ENCODE measurements around the gene PARD3.

The PARD3 gene

DNA sequence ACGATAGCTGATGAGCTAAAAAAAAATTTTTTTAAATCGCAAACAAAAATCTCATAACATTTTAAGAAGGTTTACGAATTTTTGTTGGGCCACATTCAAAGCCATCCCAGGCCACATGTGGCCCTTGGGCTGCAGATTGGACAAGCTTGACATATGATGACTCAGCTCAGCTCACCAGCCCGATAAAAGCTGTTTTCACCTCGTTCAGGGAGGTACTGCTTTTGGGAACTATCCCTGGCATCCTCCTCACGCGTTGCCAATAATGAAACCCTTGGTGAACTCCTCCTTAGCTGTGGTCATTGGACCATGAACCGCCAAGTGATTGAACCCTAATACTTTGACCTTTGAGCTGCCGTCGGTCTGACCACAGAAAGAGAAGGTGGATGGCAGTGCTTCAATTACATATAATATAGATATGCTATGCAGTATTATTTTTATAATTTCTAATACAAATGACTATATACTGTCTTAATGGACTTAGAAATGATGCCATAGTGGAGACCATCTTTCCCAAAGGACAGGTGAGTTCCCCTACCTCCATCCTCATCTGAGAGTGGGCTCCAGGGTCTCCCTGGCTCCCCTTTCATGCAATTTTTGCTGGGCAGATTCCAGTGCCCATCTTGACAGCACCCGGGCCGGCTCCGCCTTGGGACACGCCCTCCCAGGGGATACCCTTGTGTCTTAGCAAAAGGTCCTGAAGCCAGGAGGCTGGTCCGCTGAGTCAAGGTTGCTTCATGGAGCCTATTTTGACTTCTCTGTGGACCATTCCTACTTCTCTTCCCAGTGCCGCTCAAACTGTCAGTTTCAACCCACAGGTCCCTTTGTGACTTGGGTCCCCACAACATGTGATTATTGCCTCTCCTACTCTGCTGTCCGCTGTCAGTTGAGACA, 707.2 kb downstream of the PARD3 start:
- DNase-seq: no peak

DNA sequence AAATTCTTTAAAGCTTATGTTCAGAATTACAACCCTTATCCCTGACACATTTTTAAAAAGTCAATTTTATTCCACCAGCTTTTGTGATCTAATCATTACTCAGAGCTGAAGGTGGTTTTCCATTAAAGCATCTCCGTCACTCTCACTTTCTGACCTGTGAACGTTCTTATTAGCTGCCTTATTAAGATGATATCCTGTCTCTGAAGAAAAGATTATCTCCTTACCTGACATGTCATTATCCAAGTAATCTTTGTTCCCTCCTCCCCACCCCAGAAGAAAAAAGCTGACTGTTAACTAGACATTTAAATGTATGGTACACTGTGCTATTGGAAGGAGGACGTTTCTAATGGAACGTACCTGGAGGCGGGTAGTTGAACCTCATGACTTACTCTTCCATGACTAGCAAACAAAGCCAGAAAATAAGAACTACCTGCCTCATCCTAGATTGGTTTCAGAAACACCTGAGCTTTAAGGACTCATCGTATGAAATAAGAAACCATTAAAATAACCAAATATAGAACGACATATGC, 708.7 kb downstream of the PARD3 start:
- DNase-seq: no peak

DNA sequence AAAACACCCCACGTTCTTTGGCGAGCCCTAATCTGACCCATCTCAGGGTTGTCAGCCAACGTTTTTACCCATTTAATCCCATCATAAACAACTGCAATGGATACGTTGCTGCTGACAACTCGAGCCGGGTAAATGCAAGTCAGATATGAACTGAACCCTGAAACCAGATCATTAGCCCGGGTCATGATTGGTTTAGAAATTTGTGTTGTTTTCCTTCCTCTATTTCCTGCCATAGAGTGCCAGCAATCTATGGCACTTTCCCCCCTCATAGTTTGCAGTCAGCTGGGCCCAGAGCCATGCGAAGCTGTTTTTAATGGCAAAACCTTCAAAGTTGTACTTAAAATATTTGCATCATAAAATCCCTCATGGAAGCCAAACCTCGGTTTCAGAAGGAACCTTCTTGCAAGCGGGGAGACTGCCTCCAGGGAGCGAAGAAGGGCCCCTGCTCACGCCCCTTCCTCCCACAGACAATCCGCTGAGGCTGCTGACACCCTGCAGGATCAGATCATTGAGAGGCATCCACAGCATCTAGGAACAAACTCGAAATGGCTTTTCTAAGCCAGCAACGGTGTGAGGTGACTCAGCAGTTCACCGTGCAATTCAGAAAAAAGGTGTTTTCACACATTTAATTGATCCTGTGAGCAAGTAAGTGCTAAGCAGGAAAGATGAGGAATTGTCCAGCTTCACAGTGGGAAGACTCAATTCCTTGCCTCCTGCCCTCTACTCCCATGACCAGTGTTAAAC, 710.1 kb downstream of the PARD3 start:
- DNase-seq: no peak

DNA sequence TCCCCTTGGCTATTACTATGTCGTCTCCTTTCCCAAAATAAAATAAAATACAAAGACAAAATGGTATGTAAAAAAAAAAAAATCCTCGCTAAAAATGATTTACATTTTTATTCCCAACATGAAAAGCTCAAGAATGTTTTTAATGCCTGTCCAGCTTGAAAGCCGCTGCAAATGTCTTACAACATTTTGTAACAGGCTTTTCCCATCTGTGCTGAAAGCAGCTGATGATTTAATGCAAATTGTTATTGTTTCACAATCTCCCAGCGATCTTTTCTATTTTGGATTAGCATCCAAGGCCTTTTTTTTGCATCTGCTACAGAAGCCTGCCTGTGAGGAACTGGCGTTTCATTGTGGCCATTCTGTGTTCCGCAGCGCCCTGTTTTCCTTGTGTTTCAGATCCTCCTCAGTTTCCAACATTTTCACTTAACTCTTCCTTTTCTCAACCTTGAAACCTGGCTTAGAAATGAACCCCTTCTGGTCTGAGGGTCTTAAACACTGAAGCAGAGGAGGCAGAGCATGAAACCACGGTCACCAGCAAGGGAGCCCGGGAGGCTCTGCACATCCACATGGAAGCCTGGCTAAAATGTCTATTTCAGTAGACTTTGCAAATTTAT, 712.1 kb downstream of the PARD3 start:
- DNase-seq: no peak

DNA sequence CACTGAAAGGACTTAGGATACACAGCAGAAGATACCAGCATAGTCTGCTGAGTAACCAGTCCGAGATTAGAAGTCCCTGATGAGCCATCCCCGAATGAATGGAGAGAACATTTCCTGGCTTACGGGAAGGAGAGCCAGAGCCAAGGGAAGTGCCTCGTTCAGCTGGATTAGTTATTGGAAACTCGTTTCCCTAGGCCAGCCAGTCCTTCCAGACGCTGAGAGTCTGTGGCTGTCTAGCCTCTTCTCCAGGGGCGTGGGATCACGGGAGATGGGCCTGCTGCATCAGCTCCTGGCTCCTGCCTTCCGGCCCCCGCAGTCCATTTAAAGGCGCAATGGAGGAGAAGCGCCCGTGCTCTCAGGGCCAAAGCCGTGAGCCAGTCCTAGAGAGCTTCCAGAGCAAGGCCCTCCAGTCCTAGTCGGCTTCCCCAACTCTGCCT, 712.8 kb downstream of the PARD3 start:
- DNase-seq: no peak

DNA sequence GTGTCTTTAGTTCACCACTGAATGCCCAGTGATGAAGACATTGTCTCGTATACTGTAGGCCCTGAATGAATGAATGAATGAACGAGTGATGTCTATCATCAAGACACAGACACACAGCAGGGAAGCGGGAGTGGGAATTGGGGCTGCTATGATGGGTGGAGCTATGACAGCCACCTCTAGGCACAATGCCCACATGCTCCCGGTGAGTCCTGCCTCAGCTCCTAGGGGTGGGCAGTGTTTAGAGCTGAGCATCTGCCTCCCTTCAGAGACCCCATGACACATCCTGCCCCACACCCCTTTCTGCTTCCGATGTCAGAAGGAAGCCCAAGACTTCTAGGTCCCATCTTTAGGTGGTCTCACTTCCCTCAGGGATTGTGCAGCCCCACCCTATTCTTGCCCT, 714.1 kb downstream of the PARD3 start:
- DNase-seq: no peak

DNA sequence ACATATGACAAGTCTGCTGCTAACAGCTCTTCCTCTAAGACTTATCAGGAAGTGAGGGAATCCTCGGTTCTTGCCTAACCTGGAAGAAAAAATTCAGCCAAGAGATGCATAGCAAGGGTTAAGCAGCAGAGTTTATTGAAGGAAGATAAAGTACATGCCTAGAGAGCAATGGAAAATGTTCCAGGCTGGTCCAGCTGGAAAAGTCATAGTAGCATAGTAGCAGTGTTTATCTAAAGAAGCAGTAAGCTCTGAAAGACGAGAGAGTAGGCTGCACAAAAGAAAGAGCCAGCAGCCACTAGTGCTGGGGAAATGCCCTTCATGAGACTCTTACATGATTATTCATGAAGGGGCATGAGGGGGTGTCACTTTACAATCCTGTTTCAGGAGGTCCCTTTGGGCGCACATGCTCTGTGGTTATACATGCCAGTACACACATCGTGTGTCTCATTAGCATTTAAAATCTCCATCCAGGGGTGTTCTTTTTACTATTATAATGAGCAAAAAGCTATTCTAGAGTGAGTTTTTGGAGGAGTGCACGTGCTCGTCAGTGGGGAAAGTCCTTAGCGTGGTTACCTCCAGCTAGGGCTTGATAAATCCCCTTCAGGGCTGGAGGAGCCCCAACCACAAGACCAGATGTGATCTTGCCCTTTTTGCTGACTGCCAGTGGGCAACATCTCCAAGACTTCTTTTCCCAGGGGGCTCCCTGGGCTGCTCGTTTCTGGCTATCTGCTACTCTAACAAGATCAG, 716.1 kb downstream of the PARD3 start:
- no peak for DNase-seq

DNA sequence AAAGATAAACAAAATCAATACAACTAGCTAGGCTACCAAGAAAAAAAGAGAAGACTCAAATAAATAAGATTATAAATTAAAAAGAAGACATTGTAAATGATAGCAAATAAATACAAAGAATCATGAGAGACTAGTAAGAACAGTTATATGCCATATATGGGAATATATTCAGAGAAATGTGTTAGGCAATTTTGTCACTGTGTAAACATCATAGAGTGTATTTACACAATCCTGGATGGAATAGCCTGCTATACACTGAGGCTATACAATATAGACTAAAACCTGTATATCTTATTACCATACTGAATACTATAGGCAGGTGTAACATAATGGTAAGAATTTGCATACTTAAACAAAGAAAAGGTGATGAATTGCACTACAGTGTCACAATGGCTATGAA, 717.4 kb downstream of the PARD3 start:
- DNase-seq: no peak

DNA sequence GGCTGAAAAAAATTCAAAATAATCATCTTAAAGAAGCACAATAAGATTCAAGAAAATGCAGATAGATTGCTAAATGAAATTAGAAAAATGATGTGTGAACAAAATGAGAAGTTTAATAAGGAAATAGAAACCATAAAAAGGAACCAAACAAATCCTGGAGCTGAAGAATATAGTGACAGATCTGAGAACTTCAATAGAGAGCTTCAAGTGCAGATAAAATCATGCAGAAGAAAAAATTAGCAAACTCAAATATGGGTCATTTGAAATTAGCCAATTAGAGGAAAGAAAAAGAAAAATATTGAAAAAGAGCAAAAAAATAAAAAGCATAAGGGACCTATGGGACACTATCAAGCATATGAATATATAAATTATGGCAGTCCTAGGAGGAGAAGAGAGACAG, 720.1 kb downstream of the PARD3 start:
- no peak for DNase-seq

DNA sequence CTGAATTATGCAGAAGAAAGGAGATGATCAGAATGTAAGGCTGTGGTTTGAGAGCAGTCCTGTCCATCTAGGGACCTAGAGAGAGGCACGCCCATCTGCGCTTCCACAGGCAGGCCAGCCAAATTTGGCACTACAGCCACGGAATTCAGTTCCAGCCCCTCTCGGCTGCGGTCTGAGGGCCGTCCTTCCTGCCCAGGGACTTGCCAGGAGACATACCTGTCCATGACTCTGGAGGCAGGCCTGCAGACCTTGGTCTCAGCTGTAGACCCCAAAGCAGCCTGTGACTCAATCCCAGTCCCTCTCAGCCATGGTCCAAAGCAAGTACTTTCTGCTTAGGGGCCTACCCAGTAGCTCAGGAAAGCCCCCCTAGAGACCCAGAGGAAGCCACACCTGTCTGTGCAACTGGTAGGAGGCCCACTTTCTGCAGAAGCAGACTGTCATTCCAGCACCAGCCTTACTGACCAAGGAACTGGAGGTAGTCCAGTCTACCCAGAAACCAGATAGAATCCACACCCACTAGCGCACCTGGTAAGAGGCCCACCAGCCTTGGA, 720.9 kb downstream of the PARD3 start:
- no peak for DNase-seq

DNA sequence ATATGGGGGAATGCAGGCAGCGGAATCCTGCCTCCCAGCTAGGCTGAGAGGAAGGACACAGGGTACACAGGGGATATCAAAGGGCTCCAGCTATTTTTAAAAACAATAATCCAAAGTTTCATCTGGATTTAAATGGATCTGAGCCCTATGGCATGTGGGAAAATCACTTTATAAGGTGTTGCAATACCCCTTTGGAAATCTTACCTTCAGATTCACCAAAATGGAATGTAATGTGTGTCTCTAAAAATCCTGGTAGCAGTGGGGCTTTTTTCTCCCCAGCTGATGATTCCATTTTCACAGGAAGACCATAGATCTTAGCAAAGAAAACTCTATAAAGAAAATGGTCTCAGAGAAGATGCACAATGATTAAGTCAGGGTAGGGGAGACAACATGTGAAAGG, 722.2 kb downstream of the PARD3 start:
- DNase-seq: no peak

DNA sequence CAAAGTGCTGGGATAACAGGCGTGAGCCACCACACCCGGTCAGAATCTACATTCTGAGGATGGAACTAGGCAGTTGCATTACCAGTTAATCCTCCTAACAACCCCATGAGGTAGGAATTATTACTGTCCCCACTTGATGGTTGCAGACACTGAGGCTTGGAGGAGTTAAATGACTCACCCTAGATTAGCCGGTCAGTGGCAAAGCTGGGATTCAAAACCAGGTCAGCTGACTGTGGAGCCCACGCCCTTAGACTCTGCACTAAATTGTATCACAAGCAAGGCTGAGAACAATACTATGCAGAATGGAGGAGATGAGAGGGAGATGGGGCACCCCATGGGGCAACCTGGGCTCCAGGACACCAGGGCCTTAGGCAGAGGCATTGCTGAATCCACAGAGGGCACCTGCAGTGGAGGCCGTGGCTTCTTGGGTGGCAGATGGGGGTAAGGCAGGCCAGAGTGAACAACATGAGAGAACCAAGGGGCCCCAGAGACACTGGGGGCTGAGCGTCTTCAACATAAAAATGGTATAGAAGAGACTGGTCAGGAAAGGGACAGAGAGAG, 723.4 kb downstream of the PARD3 start:
- DNase-seq: no peak

DNA sequence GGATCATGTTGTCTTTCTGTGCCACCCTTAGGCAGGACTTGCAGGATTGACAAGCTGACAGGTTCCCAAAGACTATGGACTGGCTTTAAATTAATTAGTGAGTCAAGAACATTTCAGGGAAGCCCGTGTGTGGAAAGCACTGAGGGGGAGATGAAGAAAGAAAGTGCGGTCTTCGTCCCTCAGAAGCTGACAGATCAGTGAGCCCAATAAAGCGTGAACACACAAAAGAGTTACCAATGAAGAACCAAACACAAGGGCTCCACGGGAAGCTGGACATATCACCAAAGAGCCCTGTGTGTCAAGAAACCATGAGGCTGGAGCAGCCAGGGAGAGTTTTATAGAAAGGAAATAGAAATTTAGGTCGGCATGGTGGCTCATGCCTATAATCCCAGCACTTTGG, 725.8 kb downstream of the PARD3 start:
- DNase-seq: no peak

DNA sequence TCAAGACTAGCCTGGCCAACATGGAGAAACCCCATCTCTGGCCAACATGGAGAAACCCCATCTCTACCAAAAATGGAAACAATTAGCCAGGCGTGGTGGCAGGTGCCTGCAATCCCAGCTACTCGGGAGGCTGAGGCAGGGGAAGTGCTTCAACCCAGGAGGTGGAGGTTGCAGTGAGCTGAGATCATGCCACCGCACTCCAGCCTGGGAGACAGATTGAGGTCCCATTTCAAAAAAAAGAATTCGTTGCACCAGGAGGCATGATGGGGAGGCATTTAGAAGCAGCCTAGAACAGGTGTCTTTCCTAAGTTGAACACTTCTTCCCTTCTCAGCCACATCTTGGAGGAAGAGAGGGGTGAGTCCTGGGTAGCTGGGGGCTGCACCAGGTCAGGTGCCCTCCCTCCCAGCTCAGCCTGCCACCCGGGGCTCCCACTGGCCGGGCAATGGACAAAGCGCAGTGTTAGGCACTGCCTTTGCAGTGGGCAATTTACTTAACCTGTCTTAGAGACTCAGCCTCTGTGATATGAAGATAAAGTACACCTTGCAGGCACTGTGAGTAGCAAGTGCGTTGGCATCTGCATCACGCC, 726.8 kb downstream of the PARD3 start:
- DNase-seq: no peak

DNA sequence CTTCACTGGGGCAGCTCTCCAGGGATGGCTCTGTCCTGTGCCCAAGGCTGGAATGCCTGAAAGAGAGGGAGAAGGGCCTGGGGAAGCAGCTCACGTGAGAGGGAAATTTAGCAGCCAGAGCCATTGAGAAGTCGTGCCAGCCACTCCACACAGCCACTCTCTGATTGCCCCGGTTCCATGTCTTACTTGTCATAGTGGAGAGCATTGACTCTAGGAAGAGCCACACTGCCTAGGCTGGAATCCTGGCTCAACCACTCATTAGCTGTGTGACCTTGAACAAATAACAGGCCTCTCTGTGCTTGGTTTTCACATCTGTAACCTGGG, 728.0 kb downstream of the PARD3 start:
- DNase-seq: no peak

DNA sequence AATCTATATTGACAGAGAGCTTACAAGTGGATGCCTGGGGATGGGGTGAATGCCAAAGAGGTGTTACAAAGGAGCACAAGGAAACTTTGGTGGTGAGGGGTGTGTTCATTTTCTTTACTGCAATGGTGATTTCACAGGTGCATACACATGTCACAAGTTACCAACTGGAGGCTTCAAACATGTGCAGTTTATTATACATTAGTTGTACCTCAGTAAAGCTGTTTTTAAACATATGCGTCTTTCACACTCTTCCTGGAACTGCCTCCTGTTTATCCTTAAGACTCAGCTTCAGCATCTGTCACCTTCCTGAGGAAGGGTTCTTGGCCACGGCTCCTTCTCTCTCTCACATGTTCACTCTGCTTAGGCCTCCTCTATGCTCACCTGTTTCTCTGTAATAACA, 731.5 kb downstream of the PARD3 start:
- DNase-seq: no peak

DNA sequence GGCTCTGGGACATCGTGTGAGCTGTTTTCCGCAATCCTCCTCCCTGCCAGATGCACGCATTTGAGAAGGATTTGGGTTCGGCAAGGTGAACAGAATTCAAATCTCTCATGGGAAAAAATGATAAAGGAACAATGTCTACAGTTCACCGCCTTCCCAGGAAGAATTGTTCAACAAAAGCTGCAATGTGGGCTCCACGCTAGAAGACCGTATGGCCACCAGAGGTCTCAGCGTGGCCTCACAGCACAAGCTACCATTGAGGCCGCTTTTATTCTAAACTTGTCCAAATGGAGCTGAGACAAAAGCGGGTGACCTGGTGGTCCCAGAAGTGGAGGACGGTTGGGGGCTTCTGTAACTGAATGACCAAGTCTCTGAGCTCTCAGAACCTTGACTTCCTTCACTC, 733.1 kb downstream of the PARD3 start:
- DNase-seq: no peak

DNA sequence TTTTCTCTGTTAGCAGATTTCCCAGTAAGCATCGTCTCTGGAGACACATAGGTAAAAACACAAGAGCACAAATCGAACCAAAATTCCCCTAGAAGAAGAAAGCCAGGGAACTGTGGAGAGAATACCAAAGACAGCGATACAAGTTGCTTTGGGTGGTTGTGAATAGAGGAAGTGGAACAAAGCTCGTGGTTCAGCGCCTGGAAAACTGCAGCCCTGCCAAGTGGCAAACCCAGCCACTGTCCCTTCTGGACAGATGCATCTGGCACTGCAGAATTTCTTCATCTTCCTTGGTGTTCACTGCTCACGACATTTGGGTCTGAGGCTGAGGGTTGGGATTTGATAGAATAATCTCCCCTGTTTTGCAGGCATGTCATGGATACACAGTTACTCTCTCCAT, 733.8 kb downstream of the PARD3 start:
- no peak for DNase-seq

DNA sequence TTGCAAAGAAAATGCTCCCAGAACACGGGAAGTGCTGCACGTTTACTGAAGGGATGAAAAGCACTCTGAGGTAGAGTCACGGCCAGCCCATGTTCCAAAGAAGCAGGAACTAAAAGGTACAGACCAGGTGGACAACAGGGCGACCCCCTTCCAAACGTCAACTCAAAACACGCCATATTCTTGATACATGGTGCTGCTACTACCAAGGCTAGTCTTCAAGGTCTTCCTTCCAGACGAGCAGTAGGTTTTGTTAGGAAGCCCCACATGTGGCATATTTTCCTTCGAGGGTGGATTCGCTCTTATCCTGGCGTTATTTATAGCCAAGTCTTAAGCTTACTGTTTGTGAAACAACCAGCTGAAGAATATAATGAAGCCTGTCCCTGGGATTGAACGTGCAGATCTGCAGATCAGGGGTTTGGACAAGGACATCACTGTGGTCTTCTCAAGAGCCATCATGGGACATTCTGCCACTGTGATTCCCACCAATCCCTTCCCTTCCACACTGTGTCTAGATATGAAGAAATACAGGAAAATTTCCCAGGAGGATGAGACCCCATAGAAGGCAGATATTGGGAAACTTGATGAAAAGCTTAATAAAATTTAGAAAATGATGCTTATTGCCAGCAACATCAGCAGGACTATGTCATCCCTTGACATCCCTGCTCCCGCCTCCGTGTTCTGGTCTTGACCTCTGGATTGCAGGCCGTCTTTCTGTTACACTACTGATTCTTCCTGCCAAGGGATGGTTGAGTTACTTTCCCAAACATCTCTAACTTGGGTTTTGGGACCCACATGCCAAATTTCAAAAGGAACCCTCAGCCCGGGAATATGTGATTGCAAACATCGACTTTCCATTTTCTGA, 734.4 kb downstream of the PARD3 start:
- DNase-seq: no peak

DNA sequence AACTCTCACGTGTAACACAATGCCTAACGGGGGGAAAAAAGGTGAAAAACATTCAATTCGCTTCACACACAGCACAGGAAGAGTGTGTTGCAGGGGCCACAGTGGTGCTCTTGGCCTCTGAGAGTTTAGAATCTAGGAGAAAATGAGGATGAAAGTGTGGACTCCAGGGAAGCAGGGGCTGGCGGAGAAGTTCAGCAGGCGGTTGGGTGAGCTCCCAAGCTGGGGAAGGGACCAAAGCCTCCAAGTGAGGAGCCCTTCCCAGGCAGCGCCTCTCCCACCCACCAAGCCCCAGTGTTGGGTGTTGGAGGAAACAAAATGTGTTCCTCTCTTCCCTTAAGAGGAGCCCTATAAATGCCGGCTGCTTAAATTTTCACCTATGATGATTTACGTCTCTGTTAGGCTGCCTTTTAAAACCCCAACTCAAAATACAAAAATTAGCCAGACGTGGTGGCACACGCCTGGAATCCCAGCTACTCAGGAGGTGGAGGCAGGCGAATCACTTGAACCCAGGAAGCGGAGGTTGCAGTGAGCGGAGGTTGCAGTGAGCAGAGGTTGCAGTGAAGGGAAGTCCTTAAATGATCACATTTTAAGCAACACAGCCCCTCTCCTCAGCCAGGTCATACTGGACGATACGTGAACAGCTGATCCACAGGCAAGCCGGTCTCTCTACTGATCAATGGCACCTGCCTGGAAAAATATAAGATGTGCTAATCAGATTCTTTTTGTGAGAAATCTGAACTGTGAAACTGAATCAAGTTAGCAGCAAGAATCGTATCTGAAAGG, 735.2 kb downstream of the PARD3 start:
- no peak for DNase-seq

All from NCI-H2227 treated with DMSO at 0.1 percent for 48 hours (cell line).